Measurements from ENCODE around the gene SH2D1A.
A peak's percentile ranks its signal among the peaks of the same experiment; 100 is the strongest.
"Not testable (repeated sequence)": the region's sequence is repeated elsewhere in the genome, so short reads cannot be mapped to it uniquely, and the experiment has no call there.

The SH2D1A gene

DNA sequence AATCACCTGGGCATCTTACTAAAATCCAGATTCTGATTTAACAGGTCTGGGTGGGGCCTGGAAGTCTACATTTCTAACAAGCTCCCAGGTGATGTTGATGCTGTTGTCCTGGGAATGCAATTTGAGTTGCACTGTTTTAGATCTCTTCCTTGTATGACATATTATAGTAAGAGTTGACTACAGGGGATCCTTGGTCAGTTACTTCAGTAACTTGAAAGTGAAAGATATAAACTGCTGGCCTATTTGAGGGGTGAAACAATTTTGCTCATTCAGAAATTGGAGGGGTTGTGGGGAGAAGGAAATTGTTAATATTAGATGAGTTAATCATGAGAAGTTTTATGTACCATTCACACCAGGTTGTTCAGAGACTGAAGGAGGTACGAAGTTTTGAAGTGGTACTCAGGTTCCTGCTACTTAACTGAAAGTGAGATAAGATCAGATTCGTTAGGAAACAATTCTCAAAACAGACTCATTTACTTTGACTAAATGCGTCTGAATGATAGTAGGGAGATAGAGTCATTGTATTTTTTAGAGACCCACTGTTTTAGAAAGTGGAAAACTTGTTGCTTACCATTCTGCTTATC, 12.5 kb downstream of the SH2D1A start:
- DNase-seq = no peak

DNA sequence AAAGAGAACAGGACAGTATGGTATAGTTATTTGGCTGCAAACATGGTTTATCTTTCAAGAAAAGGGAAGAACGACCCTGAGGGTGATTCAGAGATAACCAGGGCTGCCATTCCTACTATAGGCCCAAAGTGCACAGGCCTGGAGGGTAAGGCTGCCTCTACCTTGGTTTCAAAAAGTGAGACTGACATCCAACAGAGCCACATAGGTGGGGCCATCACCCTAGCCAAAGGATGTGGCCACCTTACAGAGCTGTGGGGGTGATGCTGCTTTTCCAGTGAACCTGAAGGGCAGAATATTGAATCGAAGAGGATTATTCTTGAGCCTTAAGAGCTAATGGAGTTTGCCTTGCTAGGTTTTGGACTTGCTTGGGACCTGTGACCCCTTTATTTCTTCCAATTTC, 15.7 kb downstream of the SH2D1A start:
- DNase-seq = no peak

DNA sequence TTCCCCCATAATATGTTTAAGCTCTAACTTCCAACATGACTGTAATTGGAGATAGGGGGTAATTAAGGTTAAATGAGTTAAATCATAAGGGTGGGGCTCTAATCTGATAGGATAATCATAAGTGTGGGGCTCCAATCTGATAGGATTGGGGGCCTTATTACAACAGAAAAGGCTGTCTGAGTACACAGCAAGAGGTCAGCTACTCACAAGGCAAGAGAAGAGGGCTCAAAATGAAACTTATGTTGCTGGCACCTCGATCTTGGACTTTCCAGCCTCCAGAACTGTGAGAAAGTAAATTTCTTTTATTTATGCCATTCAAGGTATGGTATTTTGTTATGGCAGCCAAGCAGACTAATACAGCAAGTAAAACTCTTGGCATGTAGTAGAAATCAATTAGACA, 16.4 kb downstream of the SH2D1A start:
- no peak for DNase-seq

DNA sequence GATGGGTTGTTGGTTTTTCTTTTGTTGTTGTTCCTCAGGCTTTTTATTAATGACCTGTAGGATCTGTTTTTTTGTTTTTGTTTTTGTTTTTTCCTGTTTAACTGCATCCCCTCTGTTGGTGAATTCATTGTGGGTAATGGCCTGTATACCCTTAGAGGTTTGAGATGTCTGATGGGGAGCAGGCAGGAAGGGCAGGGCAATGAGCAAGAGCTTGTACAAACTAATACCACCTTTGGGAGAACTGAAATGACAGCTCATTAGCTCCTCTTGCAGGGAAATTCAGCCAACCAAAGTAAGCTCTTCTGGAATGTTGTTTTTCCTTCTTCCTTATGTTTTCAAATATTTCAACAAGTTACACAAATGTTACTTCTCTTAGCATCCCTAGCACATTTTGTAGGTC, 23.4 kb downstream of the SH2D1A start:
- no peak for DNase-seq

DNA sequence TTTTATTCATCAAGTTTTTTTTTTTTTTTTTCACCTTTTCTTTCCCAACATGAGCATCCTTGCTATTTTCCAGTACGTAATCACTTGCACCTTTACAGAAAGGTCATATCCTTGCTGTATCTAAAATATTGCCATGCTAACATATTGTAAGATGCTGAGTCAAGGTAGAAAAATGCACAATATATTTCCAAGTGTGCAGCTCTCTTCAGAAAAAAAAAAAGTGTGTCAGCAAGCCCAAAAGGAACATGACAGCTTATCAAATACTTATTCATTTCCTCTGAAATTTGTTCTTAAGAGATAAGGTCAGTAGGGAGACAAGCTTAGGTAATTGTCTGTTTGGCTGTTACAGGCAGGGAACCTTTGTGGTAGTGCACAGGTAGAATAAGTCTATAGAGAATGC, 27.0 kb downstream of the SH2D1A start:
- no peak for DNase-seq

DNA sequence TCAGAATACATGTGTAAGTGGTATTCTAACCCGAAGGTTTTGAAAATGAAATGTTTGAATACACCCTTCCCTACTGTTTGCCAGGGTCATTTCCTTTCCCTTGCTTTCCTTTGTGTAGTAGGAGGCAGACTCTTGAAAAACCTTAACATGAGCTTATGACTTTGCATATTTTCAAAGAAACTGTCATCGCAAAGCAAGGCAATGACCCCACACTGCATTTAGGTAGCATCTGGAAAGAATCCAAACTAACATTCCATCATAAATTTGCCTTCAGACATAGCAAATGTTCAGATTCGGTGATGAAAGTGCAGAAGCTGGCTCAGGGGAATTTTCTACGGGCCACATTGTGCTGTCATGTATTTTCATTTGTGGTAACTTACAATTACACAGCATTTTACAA, 32.3 kb downstream of the SH2D1A start:
- DNase-seq = no peak

DNA sequence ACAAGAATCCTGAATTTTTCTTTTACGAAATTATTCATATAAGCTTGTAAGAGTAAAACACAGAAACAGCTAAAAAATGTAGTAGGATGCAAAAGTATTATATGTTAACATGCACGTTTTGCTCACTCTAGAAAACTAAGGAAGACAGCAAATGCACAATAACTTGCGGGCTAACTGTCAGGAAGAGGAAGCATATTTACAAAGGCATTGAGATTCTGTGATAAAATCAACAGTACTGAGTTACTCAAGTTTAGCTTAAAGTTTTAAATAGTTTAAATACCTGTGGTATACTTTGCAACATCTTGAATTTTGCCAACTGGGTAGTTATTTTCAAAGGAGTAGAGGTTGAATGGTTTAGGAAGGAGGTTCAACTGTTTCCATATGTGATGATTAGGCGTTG, 37.0 kb downstream of the SH2D1A start:
- DNase-seq = no peak

DNA sequence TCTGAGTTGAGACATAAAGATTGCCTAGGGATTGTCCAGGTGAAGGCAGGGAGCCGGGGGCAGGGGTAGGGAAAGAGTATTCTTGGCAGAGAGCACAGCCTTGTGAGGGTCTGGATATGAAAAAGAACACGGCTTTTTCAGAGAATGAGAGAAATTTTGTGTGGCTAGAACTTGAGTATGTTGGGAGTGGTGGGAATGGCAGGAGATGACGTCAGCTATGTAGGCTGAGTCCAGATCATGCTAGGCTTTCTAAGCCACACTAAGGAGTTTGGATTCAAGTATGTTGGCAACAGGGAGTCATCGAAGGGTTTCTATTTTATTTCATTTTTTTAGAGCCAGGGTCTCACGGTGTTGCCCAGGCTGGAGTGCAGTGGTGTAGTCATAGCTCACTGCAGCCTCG, 40.0 kb downstream of the SH2D1A start:
- DNase-seq = no peak

DNA sequence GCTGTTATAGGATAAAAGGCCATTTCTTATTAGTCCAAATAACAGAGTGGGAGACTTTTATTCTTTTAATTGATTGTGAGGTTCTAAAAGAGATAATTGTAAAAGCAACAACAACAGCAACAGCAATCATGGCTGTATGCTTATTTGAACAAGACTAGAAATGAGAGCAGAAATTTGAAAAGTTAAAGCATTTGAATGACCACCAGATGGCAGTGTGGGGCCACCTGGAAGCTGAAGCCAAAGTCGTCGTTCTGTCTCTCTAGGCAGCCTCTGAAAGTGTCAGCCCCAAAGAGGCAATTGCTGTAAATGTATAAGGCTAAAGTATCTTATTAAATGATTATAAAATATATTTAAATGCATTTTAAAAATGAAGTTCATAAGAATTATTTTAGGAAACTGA, 42.2 kb downstream of the SH2D1A start:
- peak; percentile 38 to 52 for DNase-seq

DNA sequence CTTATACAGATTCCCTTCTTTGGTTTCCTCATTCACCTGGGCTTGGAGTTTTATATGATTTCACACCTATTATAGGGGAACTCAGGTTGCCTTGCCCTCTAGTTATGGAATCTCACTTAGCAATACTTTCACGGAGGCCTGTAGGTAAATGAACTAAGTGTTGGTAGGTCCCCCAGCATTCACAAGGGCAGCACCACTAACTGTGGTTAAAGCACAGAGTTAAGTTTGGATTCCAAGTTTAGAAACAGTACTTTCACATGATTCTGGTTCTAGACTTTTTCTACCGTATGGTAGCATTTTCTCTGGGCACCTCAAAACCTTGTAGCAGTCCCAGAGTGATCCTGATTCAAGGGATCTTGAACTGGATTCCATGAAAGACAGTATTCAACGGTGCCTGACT, 46.4 kb downstream of the SH2D1A start:
- DNase-seq = no peak

DNA sequence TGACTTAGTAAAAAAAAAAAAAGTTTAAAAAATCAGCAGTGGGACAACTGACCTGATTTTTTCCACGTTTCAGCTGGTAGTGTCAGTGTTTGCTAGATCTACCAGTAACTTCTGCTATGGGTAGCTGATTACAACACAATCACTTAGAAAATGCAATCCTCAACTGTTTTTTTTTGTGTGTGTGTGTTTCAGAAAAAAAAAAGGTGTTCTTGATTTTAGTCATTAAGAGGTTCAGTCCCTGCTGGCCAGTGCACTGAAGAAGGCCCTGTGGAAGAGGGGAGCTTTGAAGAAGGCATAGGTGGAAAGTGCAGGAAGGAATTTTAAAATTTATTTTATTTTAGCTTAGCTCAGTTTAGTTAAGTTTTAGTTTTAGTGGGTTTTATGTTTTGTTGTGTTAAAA, 46.9 kb downstream of the SH2D1A start:
- DNase-seq = no peak

DNA sequence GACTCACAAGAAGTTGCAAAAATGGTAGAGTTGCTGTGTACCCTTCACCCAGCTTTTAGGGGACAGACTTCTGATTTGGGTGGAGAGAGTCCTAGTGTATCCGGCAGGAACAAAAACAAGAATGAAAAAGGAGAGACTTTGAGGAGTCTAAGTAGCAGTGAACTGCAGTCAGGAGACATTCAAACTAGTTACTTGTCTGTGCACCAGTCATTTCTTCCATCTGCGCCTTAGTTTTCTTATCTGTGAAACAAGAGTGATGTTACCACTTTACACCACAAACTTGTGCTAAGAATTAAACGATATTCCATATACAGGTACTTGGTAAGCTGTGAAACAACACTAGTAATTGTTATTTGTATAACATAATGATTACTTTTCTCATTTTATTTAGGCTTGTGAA, 47.3 kb downstream of the SH2D1A start:
- no peak for DNase-seq

DNA sequence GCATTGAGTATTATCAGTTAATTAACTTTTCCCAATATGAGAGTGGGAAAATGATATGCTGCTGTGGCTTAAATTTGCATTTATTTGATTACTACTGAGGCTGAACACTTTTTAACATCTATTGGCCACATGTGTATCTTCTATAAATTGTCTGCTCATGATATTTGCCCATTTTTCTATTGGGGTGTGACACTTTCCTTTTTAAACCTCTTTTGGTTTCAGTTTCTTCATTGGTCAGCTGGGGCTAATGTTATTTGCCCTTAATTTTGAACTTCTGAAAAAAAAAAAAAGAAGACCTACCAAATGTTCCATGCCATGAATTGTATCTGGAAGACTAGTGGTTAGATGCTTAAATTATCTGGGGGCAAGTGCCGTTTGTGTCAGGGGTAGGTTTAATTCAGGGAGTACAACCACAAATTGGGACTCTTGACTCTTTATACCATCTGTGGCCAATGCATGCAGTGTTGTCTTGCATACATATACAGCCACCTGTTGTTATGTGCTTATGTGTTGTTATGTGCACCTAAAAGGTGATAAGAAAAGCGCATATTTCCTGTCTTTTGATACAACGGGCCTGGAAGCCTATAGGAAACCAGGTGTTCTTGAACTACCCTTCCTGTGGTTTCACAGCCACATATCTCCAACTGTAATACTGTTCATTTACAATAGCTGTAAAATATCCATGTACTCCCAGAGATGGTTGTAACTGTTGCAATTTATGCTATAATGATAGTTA, 49.0 kb downstream of the SH2D1A start:
- no peak for DNase-seq

DNA sequence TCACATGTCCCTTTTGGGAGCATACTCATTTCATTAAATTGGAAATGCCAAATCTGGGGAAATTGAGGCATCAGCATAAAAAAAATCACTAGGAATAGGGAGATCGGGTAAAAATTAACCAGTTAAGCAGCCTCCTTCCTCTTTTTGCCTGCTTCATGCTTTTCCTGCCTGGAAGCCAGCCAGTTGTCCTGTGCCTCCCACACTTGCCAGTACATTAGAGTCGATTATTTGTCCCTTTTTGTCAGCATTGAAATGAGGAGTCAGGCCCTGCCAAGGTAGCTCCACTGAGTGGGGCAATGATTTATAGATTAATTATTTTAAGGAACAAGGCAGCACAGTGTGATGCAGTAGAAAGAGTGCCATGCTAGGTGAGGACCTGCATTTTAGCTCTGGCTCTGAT, 55.3 kb downstream of the SH2D1A start:
- DNase-seq = no peak

DNA sequence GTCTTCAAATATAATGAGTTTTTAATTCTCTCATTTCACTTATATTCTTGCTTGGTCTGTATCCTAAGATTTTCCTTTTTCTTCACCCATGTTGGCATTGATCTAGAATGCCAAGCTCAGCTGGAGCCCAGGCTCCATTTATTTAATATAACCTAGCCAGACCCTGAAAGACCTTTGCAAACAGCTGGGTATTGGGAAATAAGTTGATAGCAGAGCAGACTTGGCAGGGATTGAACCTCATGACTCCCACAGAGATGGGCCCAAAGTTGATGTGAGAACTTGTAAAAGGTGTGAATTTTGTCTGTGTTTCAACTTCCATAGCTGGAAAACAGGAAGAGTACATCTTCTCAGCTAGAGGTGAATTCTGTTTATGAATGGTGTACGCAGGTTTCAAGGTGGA, 59.5 kb downstream of the SH2D1A start:
- no peak for DNase-seq

DNA sequence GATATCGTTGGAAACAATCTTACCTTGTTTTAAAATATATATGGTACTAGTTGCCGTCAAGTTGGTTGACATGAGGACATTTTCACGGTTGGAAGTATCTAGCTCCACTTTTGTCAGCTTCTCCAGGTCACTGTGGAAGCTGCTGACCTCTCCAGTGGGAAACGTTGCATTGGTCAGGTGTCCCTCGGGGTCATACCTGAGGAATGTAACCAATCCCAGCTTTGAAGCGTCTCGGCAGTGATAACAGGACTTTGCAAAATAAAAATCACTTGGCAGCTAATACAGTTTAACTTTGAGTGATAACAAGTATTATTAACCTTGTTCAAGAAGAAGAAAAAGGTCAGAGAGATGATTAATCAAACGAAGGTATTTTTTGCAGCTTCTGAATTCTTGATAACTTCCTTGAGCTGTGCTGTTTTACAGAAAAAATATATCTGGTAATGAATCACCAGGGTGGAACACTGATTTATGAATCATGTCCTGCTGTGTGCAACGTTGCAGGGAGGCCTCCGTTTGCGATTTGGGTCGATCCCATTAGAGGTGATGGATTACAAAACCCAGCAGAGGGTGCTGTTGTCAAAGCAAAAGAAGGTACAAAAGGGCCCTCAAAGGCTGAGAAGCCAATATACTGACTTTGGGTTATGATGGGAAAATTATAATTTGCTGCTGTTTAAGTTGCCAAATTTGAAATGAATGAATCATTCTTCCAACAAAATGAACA, 60.1 kb downstream of the SH2D1A start:
- peak; percentile 42 to 51 for DNase-seq

DNA sequence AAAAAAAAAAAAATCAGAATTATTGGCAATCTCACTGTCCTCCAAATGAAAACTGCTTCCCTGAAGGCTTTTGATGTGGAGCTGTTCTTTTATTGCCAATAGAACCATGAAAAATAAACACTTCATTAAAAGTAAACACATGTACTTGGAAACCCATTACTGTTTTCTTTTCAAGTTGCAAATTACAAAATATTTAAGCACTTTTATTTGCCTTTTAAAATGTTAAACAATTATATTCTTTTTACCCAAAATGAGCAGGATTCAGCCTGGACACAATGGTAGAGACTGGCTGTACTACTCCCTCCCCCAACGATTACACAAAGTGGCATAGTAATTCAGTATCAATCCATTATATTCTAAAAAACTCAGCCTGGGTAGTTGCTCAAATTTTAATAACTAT, 60.9 kb downstream of the SH2D1A start:
- DNase-seq = no peak

DNA sequence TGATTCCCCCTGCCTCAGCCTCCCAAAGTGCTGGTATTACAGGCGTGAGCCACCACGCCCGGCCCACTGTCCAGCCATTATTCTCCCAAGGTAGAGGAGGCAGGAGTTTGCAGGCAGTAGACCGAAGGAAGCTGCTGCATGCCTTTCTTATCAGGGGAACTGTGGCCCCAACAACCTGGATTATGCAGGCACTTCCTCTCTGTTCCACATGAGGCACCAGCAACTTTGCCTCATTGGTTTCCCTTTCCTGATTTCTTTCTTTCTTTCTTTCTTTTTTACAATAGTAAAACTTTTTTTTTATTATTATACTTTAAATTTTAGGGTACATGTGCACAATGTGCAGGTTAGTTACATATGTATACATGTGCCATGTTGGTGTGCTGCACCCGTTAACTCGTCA, 62.0 kb downstream of the SH2D1A start:
- DNase-seq = not testable (repeated sequence)

DNA sequence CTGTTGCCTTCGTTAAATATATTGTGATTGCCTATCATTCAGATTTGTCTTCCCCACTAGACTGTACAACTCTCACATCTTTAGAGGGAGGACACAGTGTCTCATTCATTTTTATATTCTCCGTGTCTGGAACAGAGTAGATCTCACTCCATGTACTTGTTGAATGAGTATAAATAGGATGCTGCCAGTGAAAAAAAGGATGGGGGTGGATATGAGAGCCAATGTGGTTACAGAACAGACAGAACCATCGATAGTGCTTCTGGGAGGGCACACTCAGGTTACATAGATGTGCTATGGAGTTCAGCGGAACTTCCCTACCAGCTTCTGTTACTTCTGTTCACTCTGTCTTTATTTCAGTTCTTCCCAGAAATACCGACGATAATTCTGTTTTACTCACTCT, 66.9 kb downstream of the SH2D1A start:
- no peak for DNase-seq

DNA sequence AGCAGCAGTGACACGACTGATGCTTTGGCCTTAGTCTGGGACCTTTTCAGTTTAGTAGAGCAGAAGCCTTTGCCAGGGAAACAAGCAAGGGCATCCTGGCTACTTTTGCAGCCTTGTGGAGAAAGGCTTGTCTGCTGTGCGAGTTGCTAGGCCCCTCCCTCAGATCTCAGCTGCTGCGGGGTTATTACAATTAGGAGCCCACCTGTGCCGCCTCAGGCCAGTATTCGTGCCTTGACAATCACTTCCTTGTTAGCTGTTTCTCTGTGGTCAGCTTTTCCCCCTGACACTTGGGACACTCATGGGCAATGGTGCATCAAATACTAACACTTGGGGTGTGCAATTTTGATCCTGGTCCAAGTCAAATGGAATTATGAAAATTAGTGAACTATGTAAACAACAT, 67.9 kb downstream of the SH2D1A start:
- no peak for DNase-seq

DNA sequence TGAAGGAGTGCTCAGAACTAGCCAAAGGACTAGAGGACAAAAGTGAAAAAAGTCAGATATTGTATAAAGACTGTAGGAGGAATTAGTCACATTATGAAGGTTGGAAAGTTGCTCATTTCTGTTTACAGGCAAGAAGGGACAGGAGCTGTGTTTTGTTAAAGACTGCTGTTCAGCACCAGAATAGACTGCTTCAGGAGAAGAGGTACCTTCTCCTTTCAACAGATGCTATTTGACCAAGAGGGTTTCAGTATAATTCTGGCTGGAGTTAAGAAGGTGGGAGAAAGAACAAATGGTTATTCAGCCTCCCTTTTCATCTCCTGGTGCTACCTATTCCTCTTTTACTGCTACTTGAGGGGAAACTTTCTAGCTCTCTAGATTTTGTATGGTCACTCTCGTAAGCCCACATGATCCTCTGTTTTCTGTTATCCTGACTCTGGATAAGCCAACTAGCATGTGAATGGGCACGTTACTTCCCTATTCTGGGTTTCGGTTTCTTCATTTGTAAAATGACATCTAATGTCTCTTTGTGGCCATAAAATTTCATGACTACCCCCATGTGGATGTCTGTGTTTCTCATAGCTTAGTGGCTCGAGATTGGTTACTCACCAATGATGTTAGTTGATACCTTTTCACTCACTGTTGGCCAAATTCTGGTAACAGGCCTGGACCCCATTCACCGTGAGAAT, 68.9 kb downstream of the SH2D1A start:
- DNase-seq = no peak

DNA sequence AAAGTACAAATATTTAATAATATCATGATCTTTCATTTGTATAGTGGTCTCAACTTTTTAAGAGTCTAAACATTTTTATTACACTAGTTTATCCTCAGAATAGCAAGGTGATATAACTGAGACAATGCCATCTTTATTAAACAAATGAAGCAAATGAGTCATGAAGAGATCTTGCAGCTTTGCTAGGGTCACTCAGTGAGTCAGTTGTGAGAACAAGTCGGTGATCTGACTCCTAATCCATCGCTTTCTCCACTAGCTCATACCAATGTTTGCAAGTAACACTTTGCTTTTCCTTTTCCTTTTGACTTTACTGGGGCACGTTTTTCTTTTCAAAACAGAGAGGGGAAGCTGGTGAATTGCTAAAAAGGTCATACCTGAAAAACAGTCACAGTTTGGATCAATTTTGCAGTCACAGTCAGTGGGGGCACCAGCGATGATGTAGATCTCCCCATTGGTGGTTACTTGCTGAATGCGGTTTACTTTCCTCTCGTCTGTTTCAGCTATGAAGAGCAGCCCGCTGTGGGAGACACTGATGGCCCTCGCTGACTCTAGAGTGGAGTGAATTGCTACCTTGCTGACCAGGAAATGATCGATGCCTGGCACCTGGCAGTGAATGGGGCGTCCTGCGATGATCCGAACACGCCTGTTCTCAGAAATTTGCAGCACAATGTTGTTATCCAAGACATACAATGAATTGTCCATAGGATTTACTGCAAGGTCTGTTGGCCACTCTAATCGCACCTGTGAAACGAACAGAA, 75.7 kb downstream of the SH2D1A start:
- DNase-seq = no peak
